ENCODE measurements around the gene NR1I2.

The NR1I2 gene

GRCh38 chr3:119779731-119780383, 2.0 kb upstream of the NR1I2 start:
- DNase-seq (ENCODE audit: low read depth in 2 of 2) = no peak

GRCh38 chr3:119782460-119782859, 559 bp downstream of the NR1I2 start:
- DNase-seq (ENCODE audit: low read depth in 2 of 2) = no peak

- DNase-seq (ENCODE audit: low read depth in 2 of 2) = no peak
Measured at GRCh38 chr3:119783255-119783654, 1.4 kb downstream of the NR1I2 start.

- no peak for DNase-seq (ENCODE audit: low read depth in 2 of 2)
Measured at GRCh38 chr3:119783883-119784282, 2.0 kb downstream of the NR1I2 start.

GRCh38 chr3:119786409-119786808, 4.5 kb downstream of the NR1I2 start:
- no peak for DNase-seq (ENCODE audit: low read depth in 2 of 2)

GRCh38 chr3:119790369-119790768, 8.5 kb downstream of the NR1I2 start:
- no peak for DNase-seq (ENCODE audit: low read depth in 2 of 2)

- no peak for DNase-seq (ENCODE audit: low read depth in 2 of 2)
Measured at GRCh38 chr3:119792270-119792669, 10.4 kb downstream of the NR1I2 start.

- no peak for DNase-seq (ENCODE audit: low read depth in 2 of 2)
Measured at GRCh38 chr3:119794401-119794800, 12.5 kb downstream of the NR1I2 start.

- DNase-seq (ENCODE audit: low read depth in 2 of 2) = no peak
Measured at GRCh38 chr3:119794971-119795612, 13.2 kb downstream of the NR1I2 start.

- DNase-seq (ENCODE audit: low read depth in 2 of 2) = no peak
Measured at GRCh38 chr3:119795849-119796248, 13.9 kb downstream of the NR1I2 start.

- DNase-seq (ENCODE audit: low read depth in 2 of 2) = no peak
Measured at GRCh38 chr3:119796368-119796767, 14.5 kb downstream of the NR1I2 start.

GRCh38 chr3:119796785-119797184, 14.9 kb downstream of the NR1I2 start:
- DNase-seq (ENCODE audit: low read depth in 2 of 2) = no peak

- no peak for DNase-seq (ENCODE audit: low read depth in 2 of 2)
Measured at GRCh38 chr3:119800844-119801243, 18.9 kb downstream of the NR1I2 start.

GRCh38 chr3:119808244-119808643, 26.3 kb downstream of the NR1I2 start:
- no peak for DNase-seq (ENCODE audit: low read depth in 2 of 2)

GRCh38 chr3:119808843-119809242, 26.9 kb downstream of the NR1I2 start:
- DNase-seq (ENCODE audit: low read depth in 2 of 2) = no peak

- DNase-seq (ENCODE audit: low read depth in 2 of 2) = no peak
Measured at GRCh38 chr3:119809249-119810017, 27.5 kb downstream of the NR1I2 start.

- DNase-seq (ENCODE audit: low read depth in 2 of 2) = peak; percentile 34 to 53
Measured at GRCh38 chr3:119810018-119810435, 28.1 kb downstream of the NR1I2 start.

- no peak for DNase-seq (ENCODE audit: low read depth in 2 of 2)
Measured at GRCh38 chr3:119812491-119813058, 30.7 kb downstream of the NR1I2 start.

GRCh38 chr3:119815716-119816115, 33.8 kb downstream of the NR1I2 start:
- DNase-seq (ENCODE audit: low read depth in 2 of 2) = no peak

- DNase-seq (ENCODE audit: low read depth in 2 of 2) = no peak
Measured at GRCh38 chr3:119817071-119817470, 35.2 kb downstream of the NR1I2 start.

- no peak for DNase-seq (ENCODE audit: low read depth in 2 of 2)
Measured at GRCh38 chr3:119817583-119818363, 35.9 kb downstream of the NR1I2 start.

GRCh38 chr3:119818937-119819336, 37.0 kb downstream of the NR1I2 start:
- no peak for DNase-seq (ENCODE audit: low read depth in 2 of 2)

Measured in activated CD8-positive, alpha-beta memory T cell treated with anti-CD3 and anti-CD28 coated beads for 4 hours (primary cell).